ENCODE data around the gene GFI1.

DNA sequence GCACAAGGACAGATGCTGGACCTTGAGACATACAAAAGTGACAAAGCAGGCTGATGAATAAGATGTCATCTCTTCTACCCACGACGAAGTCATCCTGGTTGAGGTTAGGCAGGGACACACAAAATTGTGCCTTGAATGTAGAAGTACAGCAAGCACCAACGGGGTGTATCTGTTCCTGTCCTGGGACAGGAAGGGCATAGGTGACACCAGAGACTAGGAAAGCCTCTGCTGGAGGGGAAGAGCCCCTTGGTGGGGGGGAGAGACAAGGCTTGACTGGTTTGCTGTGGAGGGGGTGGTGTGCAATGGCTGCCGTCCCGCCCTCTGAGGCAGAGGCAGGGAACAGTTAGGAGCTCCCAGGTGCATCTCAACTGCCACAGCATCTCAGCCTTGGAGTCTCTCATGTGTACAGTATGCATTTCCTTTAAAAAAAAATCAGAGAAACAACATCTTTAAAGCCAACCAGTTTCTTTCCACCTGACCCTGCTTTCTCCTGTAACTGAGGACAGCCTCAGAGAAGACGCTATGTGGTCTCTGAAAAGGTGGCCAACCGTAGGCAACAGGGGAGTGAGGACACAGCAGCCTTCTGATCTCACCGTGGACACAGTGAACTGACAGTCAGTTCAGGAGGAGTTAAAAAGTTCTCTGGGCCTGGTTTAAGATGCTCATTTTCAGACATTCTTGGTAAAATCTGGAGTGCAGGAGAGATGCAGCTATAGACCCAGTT is 17.7 kb upstream of the GFI1 start:
- TF ChIP-seq, protein P1, sequence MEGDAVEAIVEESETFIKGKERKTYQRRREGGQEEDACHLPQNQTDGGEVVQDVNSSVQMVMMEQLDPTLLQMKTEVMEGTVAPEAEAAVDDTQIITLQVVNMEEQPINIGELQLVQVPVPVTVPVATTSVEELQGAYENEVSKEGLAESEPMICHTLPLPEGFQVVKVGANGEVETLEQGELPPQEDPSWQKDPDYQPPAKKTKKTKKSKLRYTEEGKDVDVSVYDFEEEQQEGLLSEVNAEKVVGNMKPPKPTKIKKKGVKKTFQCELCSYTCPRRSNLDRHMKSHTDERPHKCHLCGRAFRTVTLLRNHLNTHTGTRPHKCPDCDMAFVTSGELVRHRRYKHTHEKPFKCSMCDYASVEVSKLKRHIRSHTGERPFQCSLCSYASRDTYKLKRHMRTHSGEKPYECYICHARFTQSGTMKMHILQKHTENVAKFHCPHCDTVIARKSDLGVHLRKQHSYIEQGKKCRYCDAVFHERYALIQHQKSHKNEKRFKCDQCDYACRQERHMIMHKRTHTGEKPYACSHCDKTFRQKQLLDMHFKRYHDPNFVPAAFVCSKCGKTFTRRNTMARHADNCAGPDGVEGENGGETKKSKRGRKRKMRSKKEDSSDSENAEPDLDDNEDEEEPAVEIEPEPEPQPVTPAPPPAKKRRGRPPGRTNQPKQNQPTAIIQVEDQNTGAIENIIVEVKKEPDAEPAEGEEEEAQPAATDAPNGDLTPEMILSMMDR (conservative IDR thresholded peaks at IDR 0.05; ENCODE audit: low read depth, low read length), result no peak
- TF ChIP-seq EZH2 (IDR thresholded peaks at IDR 0.05; ENCODE audit: borderline replicate concordance, low read depth, low read length, poor library complexity, severe bottlenecking), result no peak
